Ramos (cell line): ENCODE measurements around the gene ZNF254.
"Not testable (repeated sequence)": the region's sequence is repeated elsewhere in the genome, so short reads cannot be mapped to it uniquely, and the experiment has no call there.

Experiments used
- in situ Hi-C: fragments of 300-500 bp; cut with MboI; formaldehyde crosslinking; loops from one replicate; pipeline ENCODE4 v1.14.3; 2022; ENCODE audit warnings: low sequenced_read_pairs; ENCODE audit not compliant: unreplicated experiment

Gene ZNF254

DNA sequence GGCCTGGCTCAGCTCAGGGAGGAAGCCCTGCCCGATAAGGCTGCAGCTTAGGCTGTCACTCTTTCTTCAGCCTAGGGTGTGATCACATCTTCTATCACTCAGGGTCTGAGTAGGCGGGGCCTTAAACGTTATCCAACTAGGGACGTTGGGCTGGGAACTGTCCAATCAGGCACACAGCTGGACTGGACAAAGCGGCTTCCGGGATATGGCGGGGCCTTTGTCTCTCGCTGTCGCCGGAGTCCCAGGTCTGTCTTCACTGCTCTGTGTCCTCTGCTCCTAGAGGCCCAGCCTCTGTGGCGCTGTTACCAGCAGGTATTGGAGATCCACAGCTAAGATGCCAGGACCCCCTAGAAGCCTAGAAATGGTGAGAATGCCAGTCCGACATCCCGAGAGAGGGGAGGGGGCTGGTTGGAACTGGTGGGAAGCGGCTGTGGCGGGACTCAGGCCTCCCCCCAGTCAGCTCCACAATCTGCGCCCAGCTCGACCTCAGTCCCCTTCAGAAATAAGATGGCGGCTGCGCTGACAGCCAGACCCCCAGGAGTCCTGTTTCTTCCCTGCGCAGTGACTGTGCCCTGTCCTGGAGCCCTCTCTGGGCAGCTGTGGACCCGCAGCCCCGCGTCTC is at the start of gene ZNF254:
Gene ZNF254 (plus strand): TSS at position 214 of the 622 bp plus-strand sequence. CDS start 121 bp downstream, at position 335.
- in situ Hi-C loops: no loop called here

DNA sequence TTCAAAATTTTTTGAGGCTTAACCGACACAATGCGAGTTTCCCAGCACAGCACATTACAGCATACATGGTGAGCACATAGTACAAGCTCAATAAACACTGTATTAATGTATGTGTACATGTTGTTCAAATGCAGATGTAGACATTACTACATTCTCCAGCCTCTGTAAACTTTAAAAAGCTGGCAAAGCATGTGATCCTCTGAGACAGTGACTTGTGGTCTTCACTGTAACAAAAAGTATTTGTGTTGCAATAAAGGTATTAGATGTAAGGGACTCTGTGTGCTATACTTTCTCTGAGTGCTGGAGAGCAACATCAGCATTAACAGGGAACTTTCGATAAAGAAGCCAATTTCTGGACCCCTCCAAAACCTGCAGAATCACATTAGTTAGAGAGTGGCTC is 46.4 kb upstream of the ZNF254 start:
- in situ Hi-C loops: no loop called here

DNA sequence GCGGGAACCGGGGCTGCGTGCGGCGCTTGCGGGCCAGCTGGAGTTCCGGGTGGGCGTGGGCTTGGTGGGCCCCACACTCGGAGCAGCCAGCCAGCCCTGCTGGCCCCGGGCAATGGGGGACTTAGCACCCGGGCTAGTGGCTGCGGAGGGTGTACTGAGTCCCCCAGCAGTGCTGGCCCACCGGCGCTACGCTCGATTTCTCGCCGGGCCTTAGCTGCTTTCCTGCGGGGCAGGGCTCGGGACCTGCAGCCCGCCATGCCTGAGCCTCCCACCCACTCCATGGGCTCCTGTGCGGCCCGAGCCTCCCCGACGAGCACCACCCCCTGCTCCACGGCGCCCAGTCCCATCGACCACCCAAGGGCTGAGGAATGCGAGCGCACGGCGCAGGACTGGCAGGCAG is 45.7 kb upstream of the ZNF254 start:
- in situ Hi-C loops: not testable (repeated sequence)

DNA sequence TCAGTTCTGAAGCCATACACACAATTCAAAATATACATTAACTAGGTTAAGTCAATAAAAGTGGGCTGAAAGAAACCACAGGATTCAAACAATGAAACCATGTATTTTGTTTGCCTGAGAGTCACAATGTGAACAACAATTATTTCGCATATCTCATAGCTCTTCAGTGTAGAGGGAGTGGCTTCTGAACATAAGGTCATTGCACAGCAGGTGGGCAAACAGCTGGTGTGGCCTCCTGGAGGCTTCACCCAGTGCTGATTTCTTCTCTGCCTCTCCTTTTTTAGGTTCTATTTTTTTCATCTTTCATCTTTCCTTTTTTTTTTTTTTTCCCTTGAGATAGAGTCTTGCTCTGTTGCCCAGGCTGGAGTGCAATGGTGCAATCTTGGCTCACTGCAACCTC is 40.4 kb upstream of the ZNF254 start:
- in situ Hi-C loops: no loop called here

DNA sequence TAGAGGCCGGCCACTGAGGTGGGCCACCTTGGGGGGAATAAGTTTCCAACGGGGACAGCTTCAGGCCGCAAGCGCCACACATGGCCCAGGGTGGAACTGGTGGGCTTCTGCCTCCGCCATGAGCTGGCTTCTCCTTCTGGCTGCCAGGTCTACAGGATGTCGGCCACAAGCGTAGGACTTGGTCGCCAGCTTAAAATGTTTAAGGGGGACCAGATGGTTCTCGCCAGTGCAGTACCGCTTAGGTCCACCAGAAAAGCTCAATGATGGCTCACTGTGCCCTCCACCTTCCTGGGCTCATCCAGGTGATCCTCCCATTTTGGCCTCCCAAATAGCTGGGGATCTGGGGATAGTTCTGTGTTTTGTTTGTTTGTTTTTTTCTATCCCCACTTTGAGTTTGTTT is 38.7 kb upstream of the ZNF254 start:
- in situ Hi-C loops: no loop called here

DNA sequence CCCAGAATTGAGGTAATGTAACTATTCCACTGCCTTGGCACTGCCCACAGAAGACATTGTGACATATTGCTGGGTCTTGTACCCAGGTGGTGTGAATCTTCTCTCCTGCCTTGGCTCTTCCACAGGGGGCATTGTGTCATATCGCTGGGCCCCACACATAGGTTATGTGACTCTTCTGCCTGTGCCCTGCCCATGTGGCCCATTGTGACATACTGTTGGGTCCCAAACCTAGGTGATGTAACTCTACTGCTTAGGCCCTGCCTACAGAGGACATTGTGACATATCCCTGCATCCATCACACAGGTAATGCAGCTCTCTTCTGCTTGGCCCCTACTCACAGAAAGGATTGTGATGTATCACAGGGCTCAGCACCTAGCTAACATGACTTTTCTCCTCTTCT is 37.5 kb upstream of the ZNF254 start:
- in situ Hi-C loops: no loop called here

DNA sequence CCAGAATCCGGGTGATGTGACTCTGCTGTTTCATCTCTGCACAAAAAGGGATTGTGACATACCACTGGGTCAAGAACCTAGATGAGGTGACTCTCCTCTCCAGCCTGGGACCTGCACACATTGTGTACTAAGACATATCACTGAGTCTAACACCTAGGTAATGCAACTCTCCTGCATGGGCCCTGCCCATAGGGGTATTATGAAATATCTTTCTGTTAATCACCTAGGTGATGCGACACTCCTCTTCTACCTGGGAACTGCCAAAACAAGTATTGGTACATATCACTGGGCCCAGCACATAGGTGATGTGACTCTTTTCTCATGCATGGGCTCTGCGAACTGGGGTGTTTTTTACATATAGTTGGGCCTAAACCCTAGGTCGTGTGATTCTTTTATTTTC is 35.5 kb upstream of the ZNF254 start:
- in situ Hi-C loops: no loop called here

DNA sequence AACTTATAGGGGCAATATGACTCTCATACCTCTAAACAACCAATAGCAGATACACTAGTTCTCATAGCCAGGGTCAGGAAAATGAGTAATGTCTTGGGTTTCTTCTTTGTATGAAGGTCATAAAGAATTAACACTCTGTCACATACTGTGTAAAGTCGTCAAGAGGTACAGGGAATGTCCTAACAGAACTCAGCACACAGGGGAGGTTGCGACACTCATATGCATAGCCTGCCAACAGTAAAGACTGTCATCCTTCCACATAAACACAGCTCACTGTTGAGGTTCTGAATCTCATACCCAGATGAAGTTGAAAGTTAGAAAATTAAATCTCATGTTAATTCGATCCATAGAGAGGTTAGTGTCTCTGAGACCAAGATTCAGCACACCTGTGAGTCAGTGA is 34.2 kb upstream of the ZNF254 start:
- in situ Hi-C loops: no loop called here

DNA sequence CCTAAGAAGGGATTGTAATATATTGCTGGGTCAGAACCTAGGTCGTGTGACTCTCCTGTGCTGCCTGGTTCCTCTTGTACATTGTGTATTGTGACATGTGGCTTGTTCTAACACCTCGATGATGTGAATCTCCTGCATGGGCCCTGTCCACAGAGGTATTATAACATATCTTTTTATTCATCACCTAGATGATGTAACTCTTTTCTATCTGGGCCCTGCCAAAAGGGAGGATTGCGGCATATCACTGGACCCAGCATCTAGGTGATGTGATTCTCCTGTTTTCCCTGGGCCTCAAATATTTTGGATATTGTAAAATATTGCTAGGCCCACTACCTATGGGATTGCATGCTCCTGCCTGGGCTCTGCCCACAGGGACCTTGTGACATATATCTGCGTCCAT is 33.4 kb upstream of the ZNF254 start:
- in situ Hi-C loops: no loop called here

DNA sequence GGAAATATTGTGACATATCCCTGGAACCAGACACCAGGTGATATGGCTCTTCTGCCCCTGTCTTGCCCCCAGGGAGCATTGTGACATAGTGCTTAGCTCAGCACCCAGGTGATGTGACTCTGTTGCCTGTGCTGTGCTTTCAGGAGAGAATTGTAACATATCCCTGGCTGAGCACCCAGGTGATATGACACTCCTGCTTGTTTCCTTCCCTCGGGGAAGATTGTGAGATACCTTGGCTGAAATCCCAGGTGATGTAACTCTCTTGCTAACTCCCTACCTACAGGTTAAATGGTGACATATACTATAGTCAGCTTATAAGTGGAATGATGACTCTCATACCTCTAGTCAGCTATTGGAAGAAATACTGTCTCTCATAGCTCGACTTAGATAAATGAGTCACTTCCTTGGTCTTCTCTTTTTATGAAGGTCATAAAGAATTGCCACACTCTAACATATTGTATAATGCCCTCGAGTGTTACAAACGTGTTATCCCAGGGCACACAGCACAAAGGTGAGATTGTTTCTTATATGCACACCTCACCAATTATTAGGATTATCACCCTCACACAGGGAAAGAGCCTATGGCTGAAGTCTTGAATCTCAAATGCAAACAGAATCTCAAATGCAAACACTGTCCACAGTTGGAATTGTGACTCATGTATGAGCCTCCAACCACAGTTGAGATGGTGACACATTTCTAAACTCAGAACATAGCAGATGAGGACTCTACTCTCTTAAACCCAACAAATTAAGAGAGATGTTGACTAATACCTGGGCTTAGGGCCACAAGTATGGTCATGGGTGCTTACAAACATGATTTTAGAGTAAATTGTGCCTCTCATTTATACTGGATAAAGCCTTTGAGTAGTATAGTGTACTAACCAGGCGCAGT is 32.7 kb upstream of the ZNF254 start:
- in situ Hi-C loops: no loop called here

DNA sequence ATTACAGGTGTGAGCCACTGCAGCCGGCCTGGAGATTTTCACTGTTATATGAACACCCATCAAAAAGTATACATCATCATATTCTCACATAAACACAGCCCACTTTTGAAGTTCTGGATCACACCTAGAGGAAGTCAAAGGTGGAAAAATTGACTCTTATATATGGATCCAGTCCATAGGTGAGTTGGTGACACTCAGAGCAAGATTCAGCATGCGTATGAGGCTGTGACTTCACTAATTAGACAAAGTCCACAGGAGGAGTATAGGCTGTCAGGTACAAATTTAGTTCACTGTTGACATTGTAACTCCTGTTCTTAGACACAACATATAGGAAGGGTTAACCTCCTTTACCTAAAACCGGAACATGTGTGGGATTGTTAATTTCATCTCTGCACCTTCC is 31.4 kb upstream of the ZNF254 start:
- in situ Hi-C loops: no loop called here

DNA sequence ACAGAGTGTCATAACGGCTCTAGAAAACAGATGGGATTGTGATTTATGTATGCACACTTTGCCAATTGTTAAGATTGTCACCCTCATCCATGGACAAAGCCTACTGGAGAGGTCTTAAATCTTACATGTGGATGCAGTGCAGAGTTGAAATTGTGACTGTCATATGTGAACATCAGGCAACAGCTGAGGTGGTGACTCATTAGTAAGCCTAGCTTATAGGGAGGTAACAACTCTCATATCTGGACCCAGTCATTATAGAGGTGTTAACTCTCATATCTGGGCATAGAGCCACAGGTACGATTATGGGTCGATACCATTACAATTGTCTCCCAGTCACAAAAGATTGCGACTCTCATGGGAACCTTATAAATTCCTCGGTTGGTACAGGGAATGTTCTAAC is 29.8 kb upstream of the ZNF254 start:
- in situ Hi-C loops: no loop called here

DNA sequence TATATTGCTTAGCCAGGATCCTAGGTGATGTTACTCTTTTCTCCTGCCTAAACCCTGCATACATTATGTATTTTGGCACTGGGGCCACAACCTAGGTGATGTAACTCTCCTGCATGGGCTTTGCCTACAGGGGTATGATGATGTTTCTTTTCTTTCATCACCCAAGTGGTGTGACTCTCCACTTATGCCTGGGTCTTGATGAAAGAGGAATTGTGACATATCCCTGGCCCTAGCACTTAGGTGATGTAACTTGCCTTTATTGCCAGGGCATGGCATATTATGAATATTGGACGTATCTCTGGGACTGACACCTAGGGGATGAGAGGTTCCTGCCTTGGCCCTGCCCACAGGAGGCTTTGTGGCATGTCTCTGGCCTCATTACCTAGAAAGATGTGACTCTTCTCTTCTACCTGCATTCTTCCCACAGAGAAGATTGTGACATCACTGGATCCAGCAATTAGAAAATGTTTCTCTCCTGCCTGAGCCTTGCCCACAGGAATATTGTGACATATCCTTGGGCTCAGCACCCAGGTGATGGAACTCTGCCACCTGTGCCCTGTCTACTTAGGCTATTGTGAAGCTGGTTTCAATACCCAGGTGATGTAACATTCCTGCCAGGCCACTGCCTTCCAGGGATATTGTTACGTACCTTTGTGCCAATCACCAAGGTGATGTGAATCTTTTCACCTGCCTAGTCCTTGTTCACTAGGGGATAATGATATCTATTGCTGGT is 27.3 kb upstream of the ZNF254 start:
- in situ Hi-C loops: no loop called here

DNA sequence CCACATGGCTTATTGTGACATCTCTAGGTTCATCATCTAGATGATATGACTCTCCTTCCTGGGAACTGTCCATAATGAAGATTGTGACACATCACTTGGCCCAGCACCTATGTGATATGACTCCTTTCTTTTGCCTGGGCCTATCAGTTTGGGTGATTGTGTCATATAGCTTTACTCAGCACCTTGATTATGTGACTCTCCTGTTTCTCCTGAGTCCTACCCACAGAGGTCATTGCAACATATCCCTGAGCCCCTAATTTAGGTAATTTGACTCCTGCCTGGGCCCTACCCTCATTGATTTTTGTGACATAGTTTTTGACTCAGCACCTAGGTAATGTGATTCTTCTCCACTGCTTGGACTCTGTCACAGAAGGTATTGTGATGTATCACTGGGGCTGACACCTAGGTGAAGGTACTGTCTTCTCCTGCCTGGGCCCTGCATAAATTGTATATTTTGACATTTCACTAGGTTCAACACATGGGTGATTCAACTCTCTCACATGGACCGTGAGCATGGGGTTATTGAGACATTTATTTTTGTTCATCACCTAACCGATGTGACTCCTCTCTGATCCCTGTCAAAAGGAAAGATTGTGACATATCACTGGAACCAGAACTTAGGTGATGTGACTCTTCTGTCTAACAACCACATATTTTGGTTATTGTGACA is 26.2 kb upstream of the ZNF254 start:
- in situ Hi-C loops: no loop called here

DNA sequence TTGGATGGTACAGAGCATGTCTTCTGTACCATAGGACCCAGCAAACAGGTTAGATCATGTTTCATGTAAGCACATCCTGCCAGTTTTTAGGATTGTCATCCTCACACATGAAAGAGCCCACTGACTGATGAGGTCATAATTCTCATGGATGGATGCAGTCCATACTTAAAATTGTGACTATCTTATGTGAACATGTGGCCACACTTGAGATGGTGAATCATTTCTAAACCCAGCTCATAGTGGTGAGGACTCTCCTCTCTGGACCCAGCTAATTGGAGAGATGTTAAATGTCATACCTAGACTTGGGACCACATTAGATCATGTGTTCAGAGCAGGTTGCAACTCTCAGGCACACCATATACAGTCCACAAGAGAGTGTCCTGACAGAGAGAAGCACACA is 24.8 kb upstream of the ZNF254 start:
- in situ Hi-C loops: no loop called here

DNA sequence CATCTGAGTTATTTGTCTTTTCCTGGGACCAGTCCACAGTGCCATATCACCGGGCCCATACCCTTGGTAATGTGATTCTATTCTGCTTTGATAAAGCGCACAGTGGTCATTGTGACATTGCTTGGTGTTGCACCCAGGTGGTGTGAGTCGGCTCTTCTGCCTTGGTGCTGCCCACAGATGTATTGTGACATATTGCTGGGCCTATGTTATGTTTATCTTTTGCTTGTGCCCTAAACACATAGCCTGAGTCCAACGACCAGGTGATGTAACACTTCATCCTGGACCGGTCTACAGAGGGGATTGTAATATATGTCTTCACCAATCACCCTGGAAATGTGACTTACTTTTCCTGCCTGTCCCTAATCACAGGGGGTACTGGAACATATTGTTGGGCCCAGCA is 23.7 kb upstream of the ZNF254 start:
- in situ Hi-C loops: no loop called here

DNA sequence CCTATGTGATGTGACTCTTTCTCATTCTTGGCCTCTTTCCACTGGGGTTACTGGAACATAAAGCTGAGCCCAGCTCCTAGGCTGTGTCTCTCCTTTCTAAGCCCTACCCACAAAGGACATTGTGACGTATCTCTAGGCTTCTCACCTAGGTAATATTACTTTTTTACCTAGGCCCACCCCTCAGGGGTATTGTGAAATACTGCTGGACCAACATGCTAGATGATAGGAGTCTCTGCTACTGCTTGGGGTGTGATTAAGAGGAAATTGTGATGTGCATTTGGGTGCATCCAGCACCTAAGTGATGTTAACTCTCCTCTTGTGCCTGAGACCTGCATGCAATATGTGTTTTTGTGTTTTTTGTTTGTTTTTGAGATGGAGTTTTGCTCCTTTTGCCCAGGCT is 22.8 kb upstream of the ZNF254 start:
- in situ Hi-C loops: no loop called here

DNA sequence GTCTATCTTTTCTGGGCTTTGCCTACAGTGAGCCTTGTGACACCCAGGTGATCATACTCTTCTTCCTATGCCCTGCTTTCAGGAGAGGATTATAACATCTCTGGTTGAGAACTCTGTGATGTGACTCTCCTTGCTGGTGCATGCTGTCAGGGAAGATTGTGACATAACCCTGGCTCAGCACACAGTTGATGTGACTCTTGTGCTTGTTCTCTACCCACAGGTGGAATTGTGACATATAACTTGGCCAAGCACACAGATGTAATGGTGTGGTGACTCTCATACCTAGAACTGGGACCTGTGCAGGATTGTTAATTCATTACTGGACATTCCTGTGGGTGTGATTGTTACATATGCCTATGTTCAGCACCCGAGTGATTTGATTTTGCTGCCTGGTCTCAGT is 21.7 kb upstream of the ZNF254 start:
- in situ Hi-C loops: no loop called here

DNA sequence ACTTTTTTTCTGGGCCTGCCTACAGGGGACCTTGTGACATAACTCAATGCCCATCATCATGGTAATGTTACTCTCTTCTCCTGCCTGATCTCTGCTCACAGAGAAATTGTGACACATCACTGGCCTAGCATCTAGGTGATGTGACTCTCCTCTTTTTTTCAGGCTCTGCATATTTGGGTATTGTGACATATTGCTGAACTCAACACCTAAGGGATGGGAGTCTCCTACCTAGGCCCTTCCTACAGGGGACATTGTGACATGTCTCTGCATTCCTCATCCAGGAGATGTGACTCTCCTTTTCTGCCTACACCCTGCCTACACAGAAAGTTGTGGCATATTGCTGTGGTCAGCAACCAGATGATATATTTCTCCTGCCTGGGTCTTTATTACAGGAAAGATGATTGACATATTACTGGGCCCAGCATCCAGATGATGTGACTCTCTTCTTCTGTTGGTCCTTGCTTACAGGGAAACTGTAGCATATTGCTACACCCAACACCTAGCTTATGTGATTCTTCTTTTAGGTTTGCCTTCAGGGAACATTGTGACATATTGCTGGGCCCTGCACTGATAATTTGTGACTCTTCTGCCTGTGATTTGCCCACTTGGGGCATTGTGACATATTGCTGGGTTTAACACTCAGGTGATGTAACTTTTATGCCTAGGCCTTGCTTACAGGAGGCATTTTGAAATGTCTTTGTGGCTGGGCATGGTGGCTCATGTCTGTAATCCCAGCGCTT is 21.0 kb upstream of the ZNF254 start:
- in situ Hi-C loops: no loop called here
